Endothelial cell of umbilical vein (primary cell): ENCODE data around the gene MYH11. TPM values are rescaled to one million over a fixed set of nuclear protein-coding genes. Genes with fewer than 3 reads are reported as not detected.

ENCODE experiments used
- BruUV-seq: library from RNA; stranded (reverse); fragments of 400-500 nt; replicated peaks from 2 replicates; lab custom pipeline; 2021; lab: Mats Ljungman, UMichigan
- CTCF ChIA-PET: fragments of 300-600, 350-600 bp; sonication (Branson Sonifier 250); formaldehyde crosslinking; loops from one replicate; lab custom pipeline; 2021; ENCODE audit warnings: antibody characterized with exemption, inconsistent platforms; lab: Charles Lee
- POLR2A ChIA-PET: fragments of 300-600, 350-600 bp; sonication (Branson Sonifier 250); formaldehyde crosslinking; loops from one replicate; lab custom pipeline; 2021; ENCODE audit warnings: antibody characterized with exemption, inconsistent platforms; lab: Charles Lee
- DNase-seq: peaks from one replicate; pipeline ENCODE4 v3.0.0-alpha.2; 2011; ENCODE audit warnings: low read depth, low spot score
- FAIRE-seq: peaks from 2 replicates; lab custom pipeline; 2011; peaks lifted over from hg19 to GRCh38; lab: Jason Lieb, UNC
- H2AFZ ChIP-seq: 2 replicates; pipeline ENCODE4 v1.6.0; 2012; ENCODE audit warnings: low read depth, low read length, control low read depth, inconsistent platforms
- H3K27ac ChIP-seq: 2 replicates; pipeline ENCODE4 v1.5.1; 2011; ENCODE audit warnings: low read depth, mild to moderate bottlenecking, control low read depth, low read length, moderate library complexity; ENCODE audit not compliant: insufficient read depth
- H3K27me3 ChIP-seq, 2 experiments: 2 replicates each; pipeline versions ENCODE4 v1.6.0 to v1.6.1; 2011; ENCODE audit warnings: low read length in 2 of 2, mixed read lengths in 1 of 2; ENCODE audit not compliant: control insufficient read depth in 2 of 2, insufficient read depth in 2 of 2
- H3K36me3 ChIP-seq, 2 experiments: 2 replicates in 1 of 2; 3 replicates in 1 of 2; pipeline ENCODE4 v1.5.1; 2011; ENCODE audit warnings: low read length in 2 of 2, mild to moderate bottlenecking in 1 of 2, moderate library complexity in 1 of 2; ENCODE audit not compliant: control insufficient read depth in 2 of 2, insufficient read depth in 2 of 2; ENCODE audit errors: extremely low read depth in 1 of 2
- H3K4me1 ChIP-seq: 3 replicates; pipeline ENCODE4 v1.5.1; 2011; ENCODE audit warnings: mild to moderate bottlenecking, low read length; ENCODE audit not compliant: control insufficient read depth, insufficient read depth; ENCODE audit errors: extremely low read depth
- H3K4me2 ChIP-seq: 2 replicates; pipeline ENCODE4 v1.6.1; 2011; ENCODE audit warnings: low read length, control low read depth, mixed read lengths; ENCODE audit not compliant: insufficient read depth
- H3K4me3 ChIP-seq, 3 experiments: fragments of 200-600 bp in 1 of 3; sonication (generic), shearing (Covaris generic) in 1 of 3; replicated peaks in 1 of 3; 2 replicates each; pipeline ENCODE4 v1.5.1; 2011 to 2016; ENCODE audit warnings: control low read depth in 3 of 3, low read length in 3 of 3, mild to moderate bottlenecking in 2 of 3, inconsistent platforms in 1 of 3, low read depth in 1 of 3, moderate library complexity in 1 of 3; ENCODE audit not compliant: insufficient read depth in 1 of 3
- H3K79me2 ChIP-seq: 2 replicates; pipeline ENCODE4 v1.6.0; 2012; ENCODE audit warnings: low read length, inconsistent platforms; ENCODE audit not compliant: control insufficient read depth, insufficient read depth
- H3K9ac ChIP-seq: replicated peaks from 2 replicates; pipeline ENCODE3; 2011; ENCODE audit warnings: low read length, control low read depth; ENCODE audit not compliant: insufficient read depth; ENCODE audit errors: extremely low read depth
- H3K9me1 ChIP-seq: replicated peaks from 3 replicates; pipeline ENCODE4 v1.6.0; 2011; ENCODE audit warnings: mild to moderate bottlenecking, low read length; ENCODE audit not compliant: control insufficient read depth, insufficient read depth; ENCODE audit errors: extremely low read depth
- H3K9me3 ChIP-seq: replicated peaks from 2 replicates; pipeline ENCODE4 v1.5.1; 2012; ENCODE audit warnings: low read length, inconsistent platforms; ENCODE audit not compliant: control insufficient read depth, insufficient read depth
- H4K20me1 ChIP-seq: replicated peaks from 2 replicates; pipeline ENCODE3; 2011; ENCODE audit warnings: mild to moderate bottlenecking, low read length; ENCODE audit not compliant: control insufficient read depth, insufficient read depth; ENCODE audit errors: extremely low read depth
- EZH2 ChIP-seq: IDR thresholded peaks from 2 replicates; pipeline ENCODE4 v1.6.1; 2012; ENCODE audit warnings: borderline replicate concordance, low read depth, mild to moderate bottlenecking, moderate library complexity, low read length, inconsistent platforms; ENCODE audit not compliant: severe bottlenecking
- FOS ChIP-seq: IDR thresholded peaks from 2 replicates; pipeline ENCODE4 v1.6.1; 2011; ENCODE audit warnings: mild to moderate bottlenecking, low read length, moderate library complexity, borderline replicate concordance; ENCODE audit not compliant: insufficient read depth
- GATA2 ChIP-seq: IDR thresholded peaks from 2 replicates; pipeline ENCODE4 v1.7.0; 2011; ENCODE audit warnings: low read depth, mild to moderate bottlenecking, moderate library complexity, mixed read lengths, low read length; ENCODE audit not compliant: insufficient read length, insufficient read depth
- JUN ChIP-seq: IDR thresholded peaks from 2 replicates; pipeline ENCODE4 v1.6.1; 2011; ENCODE audit warnings: borderline replicate concordance, low read depth; ENCODE audit not compliant: insufficient read length, insufficient read depth
- MYC ChIP-seq: IDR thresholded peaks from one replicate; pipeline ENCODE4 v1.6.1; 2011; ENCODE audit warnings: mild to moderate bottlenecking, low read depth, low read length
- POLR2A ChIP-seq: IDR thresholded peaks from 2 replicates; pipeline ENCODE4 v1.6.1; 2012; ENCODE audit warnings: low read depth, mild to moderate bottlenecking, control low read depth, low read length
- POLR2AphosphoS5 ChIP-seq: IDR thresholded peaks from 2 replicates; pipeline ENCODE4 v1.6.1; 2012; ENCODE audit warnings: low read depth, mild to moderate bottlenecking, control low read depth, low read length, moderate library complexity; ENCODE audit not compliant: insufficient read depth
- dilution Hi-C: fragments of 300-500 bp; cut with MboI; formaldehyde crosslinking; loops from one replicate; pipeline ENCODE4 v1.15.0; 2019; ENCODE audit warnings: low sequenced_read_pairs; ENCODE audit not compliant: extremely low pct_ligation_motif_present
- intact Hi-C: fragments of 100-400 bp; cut with micrococcal nuclease; formaldehyde crosslinking; loops from one replicate; pipeline ENCODE4 v1.10.0; 2022
- polyA plus RNA-seq, 4 experiments: library from polyadenylated mRNA; depleted of rRNA in 3 of 4; stranded (reverse) in 3 of 4; unstranded in 1 of 4; fragments of >200 nt; gene quantifications; 2 replicates each; pipeline versions ENCODE4 v1.2.1 to v1.2.3, GENCODE V29; 2011 to 2012; ENCODE audit warnings: missing spikeins in 1 of 4
- total RNA-seq: library from RNA; stranded (reverse); gene quantifications from 2 replicates; pipeline ENCODE4 v1.2.3, GENCODE V29; 2021
- TF ChIP-seq, protein P1 (sequence below): IDR thresholded peaks from 2 replicates; pipeline ENCODE4 v1.6.1; 2011; ENCODE audit not compliant: insufficient read depth, insufficient read length
- TF ChIP-seq, protein P2 (sequence below), 2 donors: IDR thresholded peaks; 1 replicate in 1 of 2; 2 replicates in 1 of 2; pipeline ENCODE4 v1.5.1; 2011; ENCODE audit warnings: low read length in 2 of 2, mild to moderate bottlenecking in 2 of 2, moderate library complexity in 2 of 2, control low read depth in 1 of 2, inconsistent platforms in 1 of 2, low read depth in 1 of 2; ENCODE audit not compliant: insufficient read depth in 1 of 2; ENCODE audit errors: extremely low read depth in 1 of 2

MYH11 gene
- total and polyA plus RNA-seq, 2 donors (not counting 3 experiments of a cell fraction or from before 2014, with no cell fraction given), result not detected

DNA sequence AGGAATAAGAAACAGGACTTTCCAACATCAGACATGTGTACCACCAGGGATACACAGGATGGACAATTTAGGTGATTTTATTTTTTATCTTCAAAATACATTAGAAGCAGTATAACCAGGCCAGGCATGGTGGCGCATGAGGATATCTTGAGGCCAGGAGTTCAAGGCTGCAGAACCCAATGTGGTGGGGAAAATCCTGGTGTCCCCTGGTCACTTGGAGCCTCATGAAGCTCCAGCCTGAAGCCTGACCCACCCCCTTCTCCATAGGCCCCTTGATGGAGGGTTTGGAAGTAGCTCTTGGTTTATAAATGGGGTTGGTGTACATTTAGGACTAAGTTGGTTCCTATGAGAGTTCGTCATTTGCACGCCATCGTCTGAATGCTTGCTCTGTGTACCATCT lies 88.6 kb downstream of the MYH11 start:
- Histone ChIP-seq H4K20me1 (no peaks in the 10 kb centered on the region), H3K4me3 (no peak overlapping the region), H3K9me1 (no peaks in the 10 kb centered on the region), H3K9me3 (no peaks in the 10 kb centered on the region), H2AFZ (no peak overlapping the region), H3K79me2 (no peaks in the 10 kb centered on the region), H3K9ac (no peak overlapping the region), H3K4me1 (no peaks in the 10 kb centered on the region), H3K4me2 (no peak overlapping the region), H3K27me3 (peaks cover 2 to 6% of the 10 kb centered on the region in 2 experiments), H3K27ac (no peak overlapping the region), H3K36me3 (no peaks in the 10 kb centered on the region)
- ChIA-PET CTCF (interaction anchor here (0.9 to 1.0 kb wide), 2 partner anchors 9 to 55 kb away, joined by 3 read pairs; no protein-coding TSS in a partner anchor), POLR2A (no interaction called here)
- DNase-seq (no peak), FAIRE-seq (no peak)
- no TSS peak for BruUV-seq
- TF ChIP-seq, protein P1, sequence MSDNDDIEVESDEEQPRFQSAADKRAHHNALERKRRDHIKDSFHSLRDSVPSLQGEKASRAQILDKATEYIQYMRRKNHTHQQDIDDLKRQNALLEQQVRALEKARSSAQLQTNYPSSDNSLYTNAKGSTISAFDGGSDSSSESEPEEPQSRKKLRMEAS, result no peak
- TF ChIP-seq GATA2 (no peak), POLR2AphosphoS5 (no peak), FOS (no peak), POLR2A (no peak), JUN (no peak), EZH2 (no peak), MYC (no peak)
- TF ChIP-seq, protein P2, sequence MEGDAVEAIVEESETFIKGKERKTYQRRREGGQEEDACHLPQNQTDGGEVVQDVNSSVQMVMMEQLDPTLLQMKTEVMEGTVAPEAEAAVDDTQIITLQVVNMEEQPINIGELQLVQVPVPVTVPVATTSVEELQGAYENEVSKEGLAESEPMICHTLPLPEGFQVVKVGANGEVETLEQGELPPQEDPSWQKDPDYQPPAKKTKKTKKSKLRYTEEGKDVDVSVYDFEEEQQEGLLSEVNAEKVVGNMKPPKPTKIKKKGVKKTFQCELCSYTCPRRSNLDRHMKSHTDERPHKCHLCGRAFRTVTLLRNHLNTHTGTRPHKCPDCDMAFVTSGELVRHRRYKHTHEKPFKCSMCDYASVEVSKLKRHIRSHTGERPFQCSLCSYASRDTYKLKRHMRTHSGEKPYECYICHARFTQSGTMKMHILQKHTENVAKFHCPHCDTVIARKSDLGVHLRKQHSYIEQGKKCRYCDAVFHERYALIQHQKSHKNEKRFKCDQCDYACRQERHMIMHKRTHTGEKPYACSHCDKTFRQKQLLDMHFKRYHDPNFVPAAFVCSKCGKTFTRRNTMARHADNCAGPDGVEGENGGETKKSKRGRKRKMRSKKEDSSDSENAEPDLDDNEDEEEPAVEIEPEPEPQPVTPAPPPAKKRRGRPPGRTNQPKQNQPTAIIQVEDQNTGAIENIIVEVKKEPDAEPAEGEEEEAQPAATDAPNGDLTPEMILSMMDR (IDR thresholded peaks at IDR 0.05; ENCODE audit: extremely low read depth in 1 of 2, insufficient read depth in 1 of 2, low read depth in 1 of 2, low read length in 2 of 2), result no peak
- intact Hi-C loops (no loop called here), dilution Hi-C loops (no loop called here)
